NCI-H1436 treated with DMSO at 0.1 percent for 48 hours (cell line): ENCODE data around the gene IGLL5.

Experiments
- DNase-seq: peaks from one replicate; lab custom pipeline; 2025; lab: John Stamatoyannopoulos, UW

Gene IGLL5

DNA sequence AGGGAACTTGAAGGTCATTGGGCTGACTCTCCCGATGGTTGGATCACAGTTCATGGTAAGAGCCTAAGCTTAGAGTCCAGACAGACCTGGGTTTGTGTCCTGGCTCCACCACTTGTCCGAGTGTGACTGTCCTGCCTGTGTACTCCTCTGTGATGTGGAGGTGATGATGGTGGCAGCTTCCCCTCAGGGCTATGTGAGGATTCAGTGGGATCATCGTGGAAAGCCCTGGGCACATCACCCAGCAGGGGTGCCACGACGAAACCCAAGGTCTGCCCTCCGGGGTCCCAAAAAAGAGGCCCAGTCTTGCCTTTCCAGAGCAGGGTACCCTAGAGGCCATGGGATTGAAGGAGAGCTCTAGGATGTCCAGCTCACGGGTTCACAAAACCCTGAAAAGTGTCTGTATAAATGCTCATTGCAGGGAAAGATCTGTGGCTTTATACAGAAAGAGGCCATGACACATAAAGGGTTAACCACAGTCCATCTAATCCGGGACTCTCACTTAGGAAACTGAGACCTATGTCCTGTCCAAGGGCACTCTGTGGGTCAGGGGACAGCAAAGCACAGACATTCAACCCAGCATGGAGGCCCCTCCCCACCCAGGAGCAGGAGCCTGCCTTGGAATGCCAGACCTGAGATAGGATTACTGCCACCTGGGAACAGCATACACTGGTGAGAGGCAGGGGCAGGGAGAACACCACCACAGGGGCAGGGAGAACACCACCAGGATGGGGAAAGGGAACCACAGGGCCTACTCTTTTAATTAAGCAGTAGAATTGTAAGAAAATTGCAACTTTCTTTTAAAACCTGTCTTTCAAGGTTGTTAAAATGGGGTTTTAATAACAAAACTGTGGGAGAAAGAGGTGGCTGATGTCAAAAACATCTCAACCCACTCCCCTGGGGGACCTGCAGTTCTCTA lies 51.3 kb downstream of the IGLL5 start:
- DNase-seq = no peak

DNA sequence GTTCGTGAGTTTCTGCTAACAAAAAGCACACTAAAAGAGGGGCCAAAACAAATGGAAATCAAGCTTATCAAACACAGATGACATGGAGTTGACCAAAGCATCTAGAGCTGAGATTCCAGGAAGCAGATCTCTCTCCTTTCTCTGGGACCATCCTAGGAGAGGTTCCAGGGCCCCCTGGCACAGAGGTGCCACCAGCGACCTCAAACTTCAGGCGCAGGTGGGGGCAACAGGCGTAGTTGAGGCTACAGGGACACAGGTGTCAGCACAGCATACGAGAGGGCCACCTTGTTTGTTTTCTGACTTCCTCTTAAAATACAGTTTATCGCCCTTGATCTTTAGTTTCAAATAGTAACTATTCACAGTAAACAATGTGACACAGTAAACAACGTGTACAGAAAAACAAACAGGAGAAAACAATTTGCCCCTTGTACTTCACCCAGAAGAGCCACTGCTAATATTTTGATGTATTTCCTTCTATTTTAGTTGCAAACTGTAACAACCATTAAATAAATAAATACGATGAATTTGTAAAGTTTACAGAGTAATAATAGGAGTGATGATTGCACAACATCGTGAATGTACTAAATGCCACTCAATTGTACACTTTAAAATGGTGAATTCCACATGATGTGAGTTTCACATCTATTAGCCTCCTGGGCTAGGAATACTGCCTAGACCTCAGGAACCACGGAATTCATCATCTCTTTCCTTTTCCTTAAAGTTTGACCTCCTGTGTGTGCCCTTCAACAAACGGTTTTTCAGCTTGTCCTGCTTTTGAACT lies 52.2 kb downstream of the IGLL5 start:
- DNase-seq = no peak

DNA sequence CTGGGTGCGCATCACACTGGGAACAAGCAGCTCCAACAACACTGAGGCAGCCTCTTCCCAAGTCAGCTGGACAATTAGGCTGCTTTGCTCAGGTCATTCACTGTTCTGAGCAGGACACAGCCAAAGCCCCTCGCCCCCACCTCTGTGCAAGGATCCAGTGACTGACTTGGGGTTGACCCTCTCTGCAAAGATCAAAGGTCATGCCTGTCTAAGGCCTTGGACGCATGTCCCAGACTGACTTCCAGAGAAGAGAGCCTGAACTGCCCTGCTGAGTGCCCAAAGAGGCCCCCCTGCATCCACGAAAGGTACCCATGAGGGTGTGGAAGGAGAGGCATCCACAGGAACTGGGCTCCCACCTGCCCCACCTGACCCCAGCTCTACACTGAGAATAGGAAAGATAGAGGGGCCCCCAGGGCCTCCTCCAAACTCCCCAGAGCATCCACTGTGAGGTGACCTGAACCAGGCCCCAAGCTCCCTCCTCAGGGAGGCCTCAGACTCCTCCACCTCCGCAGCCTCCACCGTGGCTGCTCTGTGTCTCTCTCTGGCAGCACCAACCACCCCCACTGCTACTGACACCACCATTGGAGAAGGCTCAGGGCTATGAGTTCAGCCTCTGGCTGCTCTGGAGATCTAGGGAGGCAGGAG lies 53.5 kb downstream of the IGLL5 start:
- no peak for DNase-seq

DNA sequence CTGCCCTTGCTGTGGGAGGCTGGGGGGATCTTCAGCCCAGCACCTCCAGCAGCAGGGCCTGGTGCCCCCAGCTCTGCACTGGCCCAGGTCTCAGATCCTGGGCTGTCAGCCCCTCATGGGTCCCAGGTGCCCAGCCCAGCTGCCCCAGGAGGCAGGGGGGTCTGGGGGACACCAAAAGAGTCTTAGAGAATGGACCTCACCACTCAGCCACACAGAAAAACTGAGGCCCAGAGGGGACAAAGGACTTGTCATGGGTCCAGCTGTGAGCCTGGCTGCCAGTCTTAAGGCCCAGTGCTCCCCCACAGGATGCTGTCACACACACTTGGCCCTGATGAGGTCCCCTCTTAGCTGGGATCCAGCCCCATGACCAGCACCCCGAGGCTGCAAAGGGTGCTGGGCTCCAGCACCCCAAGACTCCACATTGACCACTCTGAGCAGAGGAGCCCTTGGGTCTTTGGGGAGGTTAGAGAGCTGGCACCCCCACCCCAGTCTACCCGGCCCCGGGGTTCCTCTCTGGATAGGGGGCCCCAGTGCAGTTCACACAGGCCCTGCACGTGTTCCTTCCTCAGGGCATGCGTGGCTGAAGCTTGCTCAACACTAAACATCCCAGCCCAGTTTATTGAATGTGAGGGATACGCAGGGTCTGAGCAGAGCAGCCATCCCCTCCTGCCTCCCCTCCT lies 54.4 kb downstream of the IGLL5 start:
- no peak for DNase-seq

DNA sequence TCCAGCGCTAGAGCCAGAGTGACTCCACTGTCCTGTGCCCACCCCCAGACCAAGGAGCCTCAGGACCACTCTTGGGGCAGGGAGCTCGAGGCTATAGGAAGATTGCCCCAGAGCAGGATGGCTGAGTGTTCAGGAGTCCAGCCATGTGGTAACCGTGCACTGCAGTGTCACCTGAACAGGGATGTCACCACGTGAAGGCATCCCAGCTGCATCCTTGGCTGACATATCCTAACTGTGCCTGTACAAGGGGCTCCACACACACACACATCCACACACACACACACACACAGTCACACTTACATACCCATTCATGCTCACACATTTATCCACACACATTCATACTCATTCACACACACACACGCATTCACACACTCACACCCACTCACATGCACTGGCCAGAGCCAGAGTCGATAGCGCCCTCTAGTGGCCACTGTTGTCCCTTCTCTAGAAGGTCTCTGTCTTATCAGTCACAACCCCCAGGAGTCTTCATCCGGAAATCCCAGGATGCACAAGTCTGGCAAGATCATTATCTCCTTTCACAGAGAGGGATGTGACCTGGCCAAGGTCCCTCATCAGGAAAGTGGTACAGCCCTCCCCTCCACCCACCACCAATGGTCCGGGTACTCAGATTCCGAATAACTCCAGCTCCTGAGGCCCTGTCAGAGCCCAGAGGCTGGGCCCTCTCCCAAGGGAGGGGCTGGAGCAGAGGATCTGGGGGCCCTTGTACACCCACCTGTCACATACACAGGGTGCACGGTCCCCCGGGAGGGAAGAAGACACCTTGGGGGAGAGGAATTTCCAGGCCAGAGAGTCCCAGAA lies 55.1 kb downstream of the IGLL5 start:
- DNase-seq = no peak

DNA sequence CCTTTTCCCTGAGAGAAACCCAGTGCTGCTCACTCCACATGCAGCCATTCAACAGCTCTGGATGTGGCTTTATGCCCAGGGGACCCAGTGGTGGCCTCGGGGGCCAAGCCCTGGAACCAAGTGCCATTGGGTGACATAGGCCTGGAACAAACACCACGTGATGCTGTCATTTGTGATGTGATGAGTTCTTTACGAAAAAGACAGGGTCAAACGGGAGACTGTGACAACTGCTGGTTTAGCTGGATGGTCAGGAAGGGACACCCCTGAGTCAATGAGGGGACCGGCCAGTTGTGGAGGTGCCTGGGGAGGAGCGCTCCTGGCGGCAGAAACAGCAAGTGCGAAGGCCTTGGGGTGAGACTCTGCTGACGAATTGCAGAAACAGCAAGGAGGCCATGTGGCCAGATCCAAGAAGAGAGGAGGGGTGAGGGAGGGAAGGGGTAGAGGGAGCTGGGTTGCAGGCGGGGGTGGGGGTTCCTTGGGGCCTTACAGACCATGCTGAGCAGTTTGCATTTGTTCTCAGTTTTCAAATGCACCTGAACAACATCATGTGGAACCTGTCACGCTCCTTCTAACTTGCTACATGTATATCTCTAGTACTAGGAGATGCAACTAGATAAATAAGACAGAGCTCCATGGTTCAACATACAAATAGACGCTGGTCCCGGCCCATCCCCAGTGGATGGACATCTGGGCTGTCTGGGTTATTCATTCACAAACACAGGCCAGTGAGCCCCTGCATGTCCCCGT lies 56.1 kb downstream of the IGLL5 start:
- no peak for DNase-seq

DNA sequence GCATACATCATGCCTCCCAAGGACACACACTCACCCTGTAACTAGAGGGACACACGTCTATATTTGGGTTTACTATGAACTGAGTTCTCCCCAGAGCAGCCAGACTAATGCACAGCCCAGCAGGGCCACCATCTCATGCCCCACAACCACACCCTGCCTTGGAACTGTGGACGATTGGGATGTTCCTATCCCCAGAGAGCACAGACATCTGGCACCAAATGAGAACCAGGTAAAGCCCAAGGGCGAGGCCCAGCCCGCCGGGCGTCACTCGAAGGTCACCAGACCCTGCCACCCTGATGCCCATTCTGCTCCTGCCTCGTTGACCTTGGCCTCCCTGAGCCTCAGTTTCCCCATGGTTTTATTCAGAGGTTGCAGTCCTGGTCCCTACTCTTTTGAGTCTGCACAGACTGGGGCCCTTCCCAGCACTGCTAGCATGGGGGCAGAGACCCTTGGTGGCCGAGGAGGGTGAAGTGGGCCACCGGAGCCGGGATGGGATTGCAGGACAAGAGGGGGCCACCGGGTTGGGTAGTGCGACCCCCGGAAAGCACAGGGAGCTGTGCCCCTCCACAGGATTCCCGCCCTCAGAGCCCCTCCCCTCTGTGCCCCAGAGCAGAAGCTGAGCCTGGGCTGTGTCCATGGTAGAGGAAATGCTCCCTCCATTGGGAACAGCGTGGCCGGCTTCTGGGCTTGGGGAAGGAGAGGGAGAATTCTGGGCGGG lies 56.8 kb downstream of the IGLL5 start:
- no peak for DNase-seq

DNA sequence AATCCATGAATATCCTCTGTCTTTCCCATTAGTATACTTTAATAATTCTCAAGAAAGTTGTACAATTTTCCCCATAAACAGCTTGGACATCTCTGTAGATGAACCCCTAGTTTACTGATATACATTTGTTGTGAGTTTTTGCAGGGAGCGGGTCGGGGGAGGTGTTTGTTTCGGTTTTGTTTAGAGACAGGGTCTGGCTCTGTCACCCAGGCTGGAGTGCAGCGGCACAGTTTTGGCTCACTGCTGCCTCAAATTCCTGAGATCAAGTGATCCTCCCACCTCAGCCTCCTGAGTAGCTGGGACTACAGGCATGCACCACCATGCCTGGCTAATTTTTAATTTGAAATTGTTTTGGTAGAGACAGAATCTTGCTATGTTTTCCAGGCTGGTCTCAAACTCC lies 57.6 kb downstream of the IGLL5 start:
- no peak for DNase-seq
